HEK293T (cell line): Measurements from ENCODE around the gene NINJ1.

Source experiments
- CTCF ChIA-PET: fragments of 350-600 bp; formaldehyde crosslinking; extraction: SDS; loops from one replicate; lab custom pipeline; 2021; ENCODE audit warnings: antibody characterized with exemption, inconsistent platforms; lab: Yijun Ruan, JAX
- POLR2A ChIA-PET: fragments of 350-600 bp; formaldehyde crosslinking; extraction: SDS; loops from one replicate; lab custom pipeline; 2020; ENCODE audit warnings: antibody characterized with exemption, inconsistent platforms; lab: Yijun Ruan, JAX
- DNase-seq: peaks from one replicate; pipeline ENCODE4 v3.0.0; 2012; ENCODE audit warnings: mixed read lengths; ENCODE audit errors: extremely low spot score
- ARNT ChIP-seq: fragments of 450-650 bp; IDR thresholded peaks from 2 replicates; pipeline ENCODE4 v1.6.1; 2017; ENCODE audit warnings: mild to moderate bottlenecking
- BHLHE40 ChIP-seq: fragments of 450-650 bp; IDR thresholded peaks from 2 replicates; pipeline ENCODE4 v1.6.1; 2016; ENCODE audit warnings: mild to moderate bottlenecking, moderate library complexity, borderline replicate concordance
- CTBP1 ChIP-seq: fragments of 450-650 bp; IDR thresholded peaks from 2 replicates; pipeline ENCODE4 v1.6.1; 2016; ENCODE audit warnings: borderline replicate concordance
- ELF4 ChIP-seq: fragments of 450-650 bp; IDR thresholded peaks from 2 replicates; pipeline ENCODE4 v1.6.1; 2017; ENCODE audit warnings: antibody characterized with exemption
- FOXA1 ChIP-seq: fragments of 450-650 bp; IDR thresholded peaks from 2 replicates; pipeline ENCODE4 v1.6.1; 2016; ENCODE audit warnings: mild to moderate bottlenecking
- FOXK2 ChIP-seq: fragments of 450-650 bp; IDR thresholded peaks from 2 replicates; pipeline ENCODE4 v1.6.1; 2016; ENCODE audit warnings: mild to moderate bottlenecking
- FOXM1 ChIP-seq: fragments of 450-650 bp; IDR thresholded peaks from 2 replicates; pipeline ENCODE4 v1.6.1; 2017; ENCODE audit warnings: mild to moderate bottlenecking, borderline replicate concordance
- HDGF ChIP-seq: fragments of 450-650 bp; IDR thresholded peaks from 2 replicates; pipeline ENCODE4 v1.6.1; 2017; ENCODE audit warnings: antibody characterized with exemption, borderline replicate concordance
- L3MBTL2 ChIP-seq: fragments of 450-650 bp; conservative IDR thresholded peaks from 2 replicates; pipeline ENCODE4 v1.6.1; 2016; ENCODE audit warnings: mild to moderate bottlenecking
- LEF1 ChIP-seq: fragments of 450-650 bp; IDR thresholded peaks from 2 replicates; pipeline ENCODE4 v1.6.1; 2017; ENCODE audit warnings: mild to moderate bottlenecking, borderline replicate concordance
- NFRKB ChIP-seq: fragments of 450-650 bp; IDR thresholded peaks from 2 replicates; pipeline ENCODE4 v1.6.1; 2016; ENCODE audit warnings: mild to moderate bottlenecking, moderate library complexity
- SP1 ChIP-seq: fragments of 450-650 bp; IDR thresholded peaks from 2 replicates; pipeline ENCODE4 v1.6.1; 2017
- SUZ12 ChIP-seq: fragments of 450-650 bp; IDR thresholded peaks from 2 replicates; pipeline ENCODE4 v1.6.1; 2016; ENCODE audit warnings: mild to moderate bottlenecking
- TARDBP ChIP-seq: fragments of 450-650 bp; IDR thresholded peaks from 2 replicates; pipeline ENCODE4 v1.6.1; 2016
- ZNF384 ChIP-seq: fragments of 450-650 bp; IDR thresholded peaks from 2 replicates; pipeline ENCODE4 v1.6.1; 2016
- TF ChIP-seq, protein P1 (sequence below): fragments of 450-650 bp; IDR thresholded peaks from 2 replicates; pipeline ENCODE4 v1.6.1; 2016

Gene NINJ1

DNA sequence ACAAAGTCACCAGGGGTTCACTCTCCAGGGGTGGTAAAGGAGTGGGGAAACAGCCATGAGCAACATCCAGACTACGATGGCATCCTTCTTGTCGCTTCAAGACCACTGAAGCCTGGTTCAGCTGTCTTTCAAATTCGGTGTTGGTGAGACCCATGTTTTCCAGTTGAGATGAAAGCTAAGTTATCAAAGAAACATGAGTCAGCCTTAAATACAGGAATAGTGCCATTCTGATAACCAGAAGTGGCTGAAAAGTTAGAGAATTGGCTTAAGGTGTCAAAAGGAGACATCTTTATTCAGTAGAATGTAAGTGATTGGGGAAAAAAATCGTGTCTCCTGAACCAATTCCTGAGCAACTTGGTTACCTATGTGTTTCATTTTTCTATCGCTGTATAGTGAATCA, 45.0 kb downstream of the NINJ1 start:
- ChIA-PET CTCF (no interaction called here), POLR2A (no interaction called here)
- DNase-seq: no peak
- no peak for TF ChIP-seq HDGF
- TF ChIP-seq ELF4: no peak
- TF ChIP-seq SP1: no peak
- TF ChIP-seq FOXK2: no peak
- no peak for TF ChIP-seq FOXM1
- TF ChIP-seq L3MBTL2: no peak
- TF ChIP-seq, protein P1, sequence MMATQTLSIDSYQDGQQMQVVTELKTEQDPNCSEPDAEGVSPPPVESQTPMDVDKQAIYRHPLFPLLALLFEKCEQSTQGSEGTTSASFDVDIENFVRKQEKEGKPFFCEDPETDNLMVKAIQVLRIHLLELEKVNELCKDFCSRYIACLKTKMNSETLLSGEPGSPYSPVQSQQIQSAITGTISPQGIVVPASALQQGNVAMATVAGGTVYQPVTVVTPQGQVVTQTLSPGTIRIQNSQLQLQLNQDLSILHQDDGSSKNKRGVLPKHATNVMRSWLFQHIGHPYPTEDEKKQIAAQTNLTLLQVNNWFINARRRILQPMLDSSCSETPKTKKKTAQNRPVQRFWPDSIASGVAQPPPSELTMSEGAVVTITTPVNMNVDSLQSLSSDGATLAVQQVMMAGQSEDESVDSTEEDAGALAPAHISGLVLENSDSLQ: no peak
- no peak for TF ChIP-seq CTBP1
- TF ChIP-seq BHLHE40: no peak
- TF ChIP-seq NFRKB: no peak
- no peak for TF ChIP-seq ARNT
- no peak for TF ChIP-seq SUZ12
- no peak for TF ChIP-seq LEF1
- TF ChIP-seq ZNF384: no peak
- TF ChIP-seq TARDBP: no peak

DNA sequence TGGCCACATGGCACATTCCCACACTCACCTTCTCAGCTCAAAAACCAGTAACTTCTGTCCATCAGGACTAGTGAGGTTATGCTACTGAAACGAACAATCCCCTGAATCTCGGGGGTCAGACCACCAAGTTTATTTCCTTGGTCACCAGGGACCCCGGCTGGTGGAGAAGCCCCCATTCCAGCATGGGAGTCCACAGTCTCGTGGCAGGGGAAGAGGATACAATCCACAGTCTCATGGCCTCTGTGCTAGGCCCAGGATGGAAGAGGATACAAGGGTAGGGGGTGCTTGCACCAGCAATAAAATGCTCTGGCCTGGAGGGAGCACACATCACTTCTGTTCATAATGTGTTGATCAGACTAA, 45.4 kb downstream of the NINJ1 start:
- POLR2A ChIA-PET: no interaction called here
- CTCF ChIA-PET: no interaction called here
- no peak for TF ChIP-seq SUZ12
- TF ChIP-seq ELF4: no peak
- no peak for TF ChIP-seq ZNF384
- no peak for TF ChIP-seq SP1
- no peak for TF ChIP-seq FOXK2
- no peak for TF ChIP-seq NFRKB
- DNase-seq: no peak

DNA sequence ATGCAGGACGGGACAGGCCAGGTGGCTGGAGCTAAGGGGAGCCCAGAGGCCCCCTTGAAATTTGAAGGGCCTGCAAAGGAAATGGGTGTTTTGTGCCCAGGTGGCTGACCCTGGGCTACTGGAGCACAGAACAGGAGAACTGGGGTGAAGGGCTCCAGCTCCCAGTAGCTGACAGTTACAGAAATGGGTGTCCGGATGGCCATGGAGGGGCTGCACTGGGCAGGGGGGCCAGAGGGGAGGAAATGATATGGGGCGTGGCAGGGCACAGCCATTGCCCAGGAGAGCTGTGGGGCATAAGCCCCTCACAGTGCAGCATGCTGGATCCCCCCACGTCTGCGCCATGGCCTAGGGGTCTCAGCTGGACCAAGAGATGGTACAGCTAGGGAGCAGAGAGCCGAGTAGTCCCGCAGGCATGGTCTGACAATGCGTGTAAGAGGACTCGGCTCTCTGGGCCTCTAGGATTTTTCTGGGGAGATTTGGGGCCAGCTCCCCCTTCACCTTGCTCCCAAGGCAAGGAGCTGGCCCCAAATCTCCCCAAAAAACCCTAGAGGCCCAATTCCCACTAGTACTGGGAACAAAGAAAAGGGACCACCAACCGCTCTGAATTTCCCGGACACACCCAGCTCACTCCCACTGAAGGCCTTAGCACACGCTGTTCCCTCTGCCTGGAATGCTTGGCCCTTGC, 45.9 kb downstream of the NINJ1 start:
- POLR2A ChIA-PET: no interaction called here
- CTCF ChIA-PET: interaction anchor here (0.6 kb wide), 1 partner anchor 498 kb away, joined by 3 read pairs; no protein-coding TSS in a partner anchor

DNA sequence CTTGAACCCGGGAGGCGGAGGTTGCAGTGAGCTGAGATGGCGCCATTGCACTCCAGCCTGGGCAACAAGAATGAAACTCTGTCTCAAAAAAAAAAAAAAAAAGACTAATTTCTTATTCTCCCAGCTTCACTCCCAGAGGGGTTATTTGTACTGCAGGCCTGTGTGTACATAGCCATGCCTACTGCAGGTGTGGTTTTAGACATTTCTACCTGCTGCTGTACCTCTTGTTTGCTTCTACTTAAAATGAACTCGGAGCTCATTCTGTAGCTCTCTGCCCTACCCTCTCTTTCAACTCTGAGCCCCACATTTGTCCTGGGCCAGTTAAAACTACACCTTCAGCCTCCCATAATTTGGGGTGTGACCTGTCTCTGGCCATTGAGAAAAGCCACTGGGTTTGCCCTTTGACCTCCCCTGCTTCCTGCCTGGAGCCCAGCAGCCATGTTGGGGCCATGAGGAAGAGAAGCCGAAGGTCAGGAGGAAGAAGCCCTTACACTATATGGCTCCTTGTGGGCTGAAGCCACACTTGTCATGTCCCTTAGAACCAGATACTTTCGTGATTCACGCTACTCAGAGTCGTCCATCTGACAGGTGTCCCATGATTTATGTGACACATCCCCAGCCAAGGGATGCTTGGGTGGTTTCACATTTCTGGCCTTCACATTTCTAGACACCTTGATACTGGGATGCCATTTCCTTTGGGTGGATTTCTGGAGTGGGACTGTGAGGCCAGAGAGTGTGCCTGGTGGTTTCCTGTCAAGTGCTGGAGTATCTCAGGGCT, 47.4 kb downstream of the NINJ1 start:
- POLR2A ChIA-PET: interaction anchor here (0.9 kb wide), 1 partner anchor 8 kb away, joined by 3 read pairs; no protein-coding TSS in a partner anchor
- CTCF ChIA-PET: no interaction called here
- TF ChIP-seq FOXM1: no peak
- TF ChIP-seq, protein P1: peak; percentile 59
- no peak for DNase-seq

More for the DNA sequence above, 45.9 kb downstream of the NINJ1 start:
- DNase-seq: no peak
- no peak for TF ChIP-seq FOXM1
- no peak for TF ChIP-seq L3MBTL2
- TF ChIP-seq NFRKB: no peak
- TF ChIP-seq HDGF: no peak
- no peak for TF ChIP-seq FOXA1
- TF ChIP-seq TARDBP: no peak
- TF ChIP-seq, protein P1: no peak
- TF ChIP-seq SUZ12: no peak
- no peak for TF ChIP-seq LEF1
- no peak for TF ChIP-seq CTBP1
- no peak for TF ChIP-seq SP1
- TF ChIP-seq ELF4: no peak
- TF ChIP-seq ZNF384: no peak
- no peak for TF ChIP-seq ARNT

- ChIA-PET CTCF (no interaction called here), POLR2A (no interaction called here)
- TF ChIP-seq FOXK2 (no peak), L3MBTL2 (no peak), SP1 (no peak), HDGF (no peak), CTBP1 (no peak), NFRKB (no peak), ZNF384 (no peak), ELF4 (no peak), FOXA1 (no peak), FOXM1 (no peak), BHLHE40 (no peak), ARNT (no peak), SUZ12 (no peak), LEF1 (no peak), TARDBP (no peak)
- TF ChIP-seq, protein P1: no peak
- DNase-seq: no peak
Observed at GRCh38 chr9:93085676-93086075, 48.4 kb downstream of the NINJ1 start.

- no peak for DNase-seq
- ChIA-PET CTCF (no interaction called here), POLR2A (no interaction called here)
- TF ChIP-seq LEF1 (no peak), TARDBP (no peak), BHLHE40 (no peak), ARNT (no peak), FOXA1 (no peak), SP1 (no peak), ZNF384 (no peak), L3MBTL2 (no peak), FOXM1 (no peak), NFRKB (no peak), CTBP1 (no peak), ELF4 (no peak), HDGF (no peak), FOXK2 (no peak), SUZ12 (no peak)
- TF ChIP-seq, protein P1: no peak
Observed at GRCh38 chr9:93084471-93084881, 49.6 kb downstream of the NINJ1 start.
